Iris pigment epithelial cell (primary cell): ENCODE data around the gene STAM.
A peak's percentile ranks its signal among the peaks of the same experiment; 100 is the strongest.
"Not testable (repeated sequence)": the region's sequence is repeated elsewhere in the genome, so short reads cannot be mapped to it uniquely, and the experiment has no call there.

ENCODE experiments used
- DNase-seq: peaks from one replicate; pipeline ENCODE4 v3.0.0-alpha.2; 2011; ENCODE audit warnings: low read depth

Gene STAM

GRCh38 chr10:17643755-17644484, at the start of gene STAM:
Gene STAM, plus strand, starts transcription at chr10:17644151. Its CDS starts 189 bp downstream, at chr10:17644340.
- peak; percentile 94 for DNase-seq

GRCh38 chr10:17597386-17597785, 46.6 kb upstream of the STAM start:
- DNase-seq, result no peak

- peak; percentile 55 for DNase-seq
Measured at GRCh38 chr10:17599089-17599488, 44.9 kb upstream of the STAM start.

GRCh38 chr10:17605936-17606335, 38.0 kb upstream of the STAM start:
- no peak for DNase-seq

GRCh38 chr10:17606547-17607040, 37.4 kb upstream of the STAM start:
- no peak for DNase-seq

- no peak for DNase-seq
Measured at GRCh38 chr10:17607060-17607459, 36.9 kb upstream of the STAM start.

GRCh38 chr10:17607603-17608332, 36.2 kb upstream of the STAM start:
- DNase-seq, result peak; percentile 57

GRCh38 chr10:17609523-17610079, 34.4 kb upstream of the STAM start:
- DNase-seq, result no peak

GRCh38 chr10:17616403-17617030, 27.4 kb upstream of the STAM start:
- DNase-seq, result peak; percentile 41

GRCh38 chr10:17617031-17617911, 26.7 kb upstream of the STAM start, which contains the start of gene HACD1:
Gene HACD1, minus strand, starts transcription at chr10:17617374. Its CDS starts 35 bp downstream, at chr10:17617339.
- peak; percentile 57 for DNase-seq

GRCh38 chr10:17622061-17622460, 21.9 kb upstream of the STAM start:
- peak; percentile 24 for DNase-seq

- DNase-seq, result no peak
Measured at GRCh38 chr10:17624996-17625395, 19.0 kb upstream of the STAM start.

GRCh38 chr10:17626656-17627055, 17.3 kb upstream of the STAM start:
- no peak for DNase-seq

- not testable (repeated sequence) for DNase-seq
Measured at GRCh38 chr10:17632590-17632989, 11.4 kb upstream of the STAM start.

- no peak for DNase-seq
Measured at GRCh38 chr10:17633353-17633752, 10.6 kb upstream of the STAM start.

- DNase-seq, result no peak
Measured at GRCh38 chr10:17637869-17638268, 6.1 kb upstream of the STAM start.

- no peak for DNase-seq
Measured at GRCh38 chr10:17640331-17640816, 3.6 kb upstream of the STAM start.

GRCh38 chr10:17643339-17643754, 604 bp upstream of the STAM start:
- peak; percentile 81 for DNase-seq

- peak; percentile 61 for DNase-seq
Measured at GRCh38 chr10:17644485-17644943, 563 bp downstream of the STAM start.

GRCh38 chr10:17645621-17646345, 1.8 kb downstream of the STAM start:
- peak; percentile 46 for DNase-seq
